ENCODE measurements around the gene PLOD1.
"Not testable (repeated sequence)": the region's sequence is repeated elsewhere in the genome, so short reads cannot be mapped to it uniquely, and the experiment has no call there.

PLOD1 gene

GRCh38 chr1:12008355-12008754, 73.8 kb downstream of the PLOD1 start:
- DNase-seq (ENCODE audit: low spot score) = not testable (repeated sequence)

DNA sequence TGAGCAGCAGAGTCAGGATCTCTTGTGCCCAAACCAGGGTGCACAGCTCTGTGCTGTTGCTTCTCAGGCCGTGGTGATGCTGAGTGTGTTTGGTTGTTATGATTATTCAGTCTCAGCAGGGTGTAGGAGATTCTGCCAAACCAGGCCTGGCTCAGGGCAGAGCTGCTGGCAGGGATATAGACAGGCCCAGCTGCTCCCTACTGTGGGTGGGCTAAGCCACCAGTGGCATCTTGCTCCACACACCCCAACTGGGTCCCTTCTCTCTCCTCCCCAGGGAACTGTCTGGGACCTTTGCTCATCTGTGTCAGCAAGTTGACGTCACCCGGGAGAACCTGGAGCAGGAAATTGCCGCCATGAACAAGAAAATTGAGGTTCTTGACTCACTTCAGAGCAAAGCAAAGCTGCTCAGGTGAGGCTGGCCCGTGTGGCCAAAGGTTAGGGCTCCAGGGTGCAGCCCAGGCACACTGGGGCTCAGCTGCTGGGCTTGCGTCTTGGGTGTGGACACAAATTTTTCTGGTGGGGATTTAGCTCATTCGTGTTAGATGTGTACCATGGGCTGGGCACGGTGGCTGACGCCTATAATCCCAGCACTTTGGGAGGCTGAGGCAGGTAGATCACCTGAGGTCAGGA, 74.9 kb downstream of the PLOD1 start:
- DNase-seq (ENCODE audit: low spot score) = no peak

DNA sequence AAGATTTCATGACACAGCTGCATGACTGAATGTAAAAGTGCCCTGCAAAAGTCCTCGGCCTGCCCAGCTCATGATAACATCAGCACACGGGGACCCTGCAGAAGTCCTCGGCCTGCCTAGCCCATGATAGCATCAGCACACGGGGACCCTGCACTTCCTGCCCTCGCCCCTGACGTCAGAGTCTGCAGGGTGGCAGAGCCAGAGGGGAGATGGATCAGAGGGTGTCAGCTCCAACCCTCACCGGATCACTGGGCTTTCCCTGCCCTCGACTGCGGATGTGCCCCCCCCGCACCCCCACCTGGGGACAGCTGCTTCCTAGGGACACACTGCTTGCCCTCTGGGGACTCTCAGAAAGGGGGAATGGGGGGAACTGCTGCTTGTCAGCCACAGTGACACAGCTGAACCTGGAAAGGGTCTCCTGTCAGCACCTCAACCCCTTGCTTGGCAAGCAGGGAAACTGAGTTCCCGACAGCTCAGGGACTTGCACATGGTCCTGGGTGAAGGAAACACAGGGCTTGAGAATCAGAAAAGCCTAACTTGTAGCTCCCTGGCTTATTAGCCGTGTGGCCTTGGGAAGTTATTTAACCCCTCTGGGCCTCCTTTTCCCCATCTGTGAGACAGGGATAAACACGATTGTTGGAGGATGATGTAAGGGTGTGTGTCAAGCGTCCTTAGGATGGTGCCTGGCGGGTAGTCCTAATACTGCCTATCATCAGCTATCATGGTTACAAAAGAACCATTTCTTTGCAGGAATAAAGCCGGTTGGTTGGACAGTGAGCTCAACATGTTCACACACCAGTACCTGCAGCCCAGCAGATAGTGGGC, 76.4 kb downstream of the PLOD1 start:
- no peak for DNase-seq (ENCODE audit: low spot score)

- no peak for DNase-seq (ENCODE audit: low spot score)
Observed at GRCh38 chr1:12011998-12012397, 77.5 kb downstream of the PLOD1 start.

- DNase-seq (ENCODE audit: low spot score) = no peak
Observed at GRCh38 chr1:12012560-12013316, 78.2 kb downstream of the PLOD1 start.

GRCh38 chr1:12014141-12014991, 79.8 kb downstream of the PLOD1 start:
- DNase-seq (ENCODE audit: low spot score) = peak; percentile 40

DNA sequence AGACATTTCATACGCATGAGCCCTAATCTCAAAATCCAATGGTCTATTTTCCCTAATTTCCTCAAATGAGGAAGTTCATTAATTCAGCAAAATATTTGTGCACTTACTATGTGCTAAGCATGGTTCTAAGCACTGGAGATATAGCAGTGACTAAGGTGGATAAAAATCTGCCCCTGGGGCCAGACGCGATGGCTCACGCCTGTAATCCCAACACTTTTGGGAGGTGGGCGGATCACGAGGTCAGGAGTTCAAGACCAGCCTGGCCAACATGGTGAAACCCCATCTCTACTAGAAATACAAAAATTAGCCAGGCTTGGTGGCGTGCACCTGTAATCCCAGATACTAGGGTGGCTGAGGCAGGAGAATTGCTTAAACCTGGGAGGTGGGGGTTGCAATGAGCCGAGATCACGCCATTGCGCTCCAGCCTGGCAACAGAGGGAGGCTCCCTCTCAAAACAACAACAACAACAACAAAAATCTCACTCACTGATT, 80.5 kb downstream of the PLOD1 start:
- DNase-seq (ENCODE audit: low spot score) = peak; percentile 27

GRCh38 chr1:12015499-12015898, 81.0 kb downstream of the PLOD1 start:
- no peak for DNase-seq (ENCODE audit: low spot score)

DNA sequence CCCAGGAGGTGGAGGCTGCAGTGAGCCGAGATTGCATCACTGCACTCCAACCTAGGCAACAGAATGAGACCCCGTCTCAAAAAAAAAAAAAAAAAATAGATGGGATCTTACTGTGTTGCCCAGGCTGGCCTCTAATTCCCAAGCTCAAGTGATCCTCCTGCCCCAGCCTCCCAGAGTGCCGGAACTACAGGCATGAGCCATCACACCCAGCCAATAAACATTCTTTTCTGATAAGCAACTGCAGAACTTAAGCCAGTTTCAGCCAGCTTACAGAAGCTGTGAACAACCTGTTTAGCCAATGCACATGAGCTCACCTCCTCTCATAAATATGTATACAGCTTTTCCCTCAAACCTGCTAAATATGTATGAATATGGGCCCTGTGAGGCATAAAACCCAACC, 81.7 kb downstream of the PLOD1 start:
- no peak for DNase-seq (ENCODE audit: low spot score)

DNA sequence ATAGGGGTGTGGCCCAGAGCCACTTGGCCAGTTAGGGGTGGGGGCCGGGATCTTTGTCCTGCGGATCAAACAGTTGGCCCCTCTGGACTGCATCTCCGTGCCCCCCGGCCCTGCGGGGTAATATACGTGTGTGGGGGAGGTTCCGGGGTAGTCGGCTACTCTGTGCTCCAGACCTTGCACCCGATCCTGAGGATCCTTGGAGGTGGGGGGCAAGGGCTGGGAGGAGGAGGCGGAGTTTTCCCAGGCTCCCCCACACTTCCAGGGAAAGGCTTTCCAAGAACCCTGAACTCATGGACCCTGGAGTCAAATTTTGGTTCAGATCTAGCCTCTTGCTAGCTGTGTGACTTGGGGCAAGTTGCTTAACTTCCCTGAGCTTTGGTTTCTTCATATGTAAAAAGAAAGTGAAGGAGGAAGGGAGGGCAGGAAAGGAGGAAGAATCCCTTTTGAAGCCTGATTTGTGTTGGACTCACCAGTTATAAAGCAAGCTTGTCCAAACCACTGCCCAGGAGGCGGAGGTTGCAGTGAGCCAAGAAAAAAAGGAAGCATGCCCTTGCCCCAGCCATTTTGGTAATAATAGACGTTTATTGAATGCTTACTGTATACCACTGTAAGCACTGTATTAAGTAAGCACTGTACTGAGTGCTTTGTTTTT, 85.5 kb downstream of the PLOD1 start:
- DNase-seq (ENCODE audit: low spot score) = peak; percentile 35

DNA sequence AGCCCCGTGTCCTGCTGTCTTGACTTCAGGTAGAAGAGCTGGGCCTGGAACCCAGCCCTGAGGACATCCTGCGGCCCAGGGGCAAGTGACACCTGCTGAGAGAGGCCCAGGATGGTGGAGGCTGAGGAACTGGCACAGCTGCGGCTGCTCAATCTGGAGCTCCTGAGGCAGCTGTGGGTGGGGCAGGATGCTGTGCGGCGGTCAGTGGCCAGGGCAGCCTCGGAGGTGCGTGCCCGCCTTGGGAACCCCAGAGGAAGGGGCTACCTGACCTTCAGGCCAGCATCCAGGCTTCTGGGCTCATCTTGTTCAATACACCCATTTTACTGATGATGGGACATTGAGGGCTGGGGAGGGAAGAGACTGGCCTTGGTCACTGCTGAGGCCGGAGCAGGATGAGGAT, 87.1 kb downstream of the PLOD1 start:
- DNase-seq (ENCODE audit: low spot score) = no peak

DNA sequence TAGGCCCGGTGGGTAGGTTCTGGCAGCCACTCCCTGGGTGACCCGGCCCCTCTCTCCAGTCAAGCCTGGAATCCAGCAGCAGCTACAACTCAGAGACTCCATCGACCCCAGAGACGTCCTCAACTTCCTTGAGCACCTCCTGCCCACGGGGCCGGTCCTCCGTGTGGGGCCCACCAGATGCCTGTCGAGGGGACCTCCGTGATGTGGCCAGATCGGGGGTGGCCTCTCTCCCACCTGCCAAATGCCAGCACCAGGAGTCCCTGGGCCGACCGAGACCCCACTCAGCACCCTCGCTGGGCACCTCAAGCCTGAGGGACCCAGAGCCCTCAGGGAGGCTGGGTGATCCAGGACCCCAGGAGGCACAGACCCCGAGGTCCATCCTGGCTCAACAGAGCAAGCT, 87.5 kb downstream of the PLOD1 start:
- DNase-seq (ENCODE audit: low spot score) = no peak
